H54 (cell line): Measurements from ENCODE around the gene NEMF.
"Not testable (repeated sequence)": the region's sequence is repeated elsewhere in the genome, so short reads cannot be mapped to it uniquely, and the experiment has no call there.

ENCODE experiments used
- DNase-seq: peaks from one replicate; pipeline ENCODE4 v3.0.0; 2011; ENCODE audit warnings: low spot score, mixed read lengths; ENCODE audit not compliant: insufficient read length
- FAIRE-seq: peaks from 3 replicates; lab custom pipeline; 2011; peaks lifted over from hg19 to GRCh38; lab: Jason Lieb, UNC
- POLR2A ChIP-seq: IDR thresholded peaks from 2 replicates; pipeline ENCODE4 v1.6.1; 2011; ENCODE audit warnings: low read depth, mild to moderate bottlenecking, low read length

NEMF gene, protein sequence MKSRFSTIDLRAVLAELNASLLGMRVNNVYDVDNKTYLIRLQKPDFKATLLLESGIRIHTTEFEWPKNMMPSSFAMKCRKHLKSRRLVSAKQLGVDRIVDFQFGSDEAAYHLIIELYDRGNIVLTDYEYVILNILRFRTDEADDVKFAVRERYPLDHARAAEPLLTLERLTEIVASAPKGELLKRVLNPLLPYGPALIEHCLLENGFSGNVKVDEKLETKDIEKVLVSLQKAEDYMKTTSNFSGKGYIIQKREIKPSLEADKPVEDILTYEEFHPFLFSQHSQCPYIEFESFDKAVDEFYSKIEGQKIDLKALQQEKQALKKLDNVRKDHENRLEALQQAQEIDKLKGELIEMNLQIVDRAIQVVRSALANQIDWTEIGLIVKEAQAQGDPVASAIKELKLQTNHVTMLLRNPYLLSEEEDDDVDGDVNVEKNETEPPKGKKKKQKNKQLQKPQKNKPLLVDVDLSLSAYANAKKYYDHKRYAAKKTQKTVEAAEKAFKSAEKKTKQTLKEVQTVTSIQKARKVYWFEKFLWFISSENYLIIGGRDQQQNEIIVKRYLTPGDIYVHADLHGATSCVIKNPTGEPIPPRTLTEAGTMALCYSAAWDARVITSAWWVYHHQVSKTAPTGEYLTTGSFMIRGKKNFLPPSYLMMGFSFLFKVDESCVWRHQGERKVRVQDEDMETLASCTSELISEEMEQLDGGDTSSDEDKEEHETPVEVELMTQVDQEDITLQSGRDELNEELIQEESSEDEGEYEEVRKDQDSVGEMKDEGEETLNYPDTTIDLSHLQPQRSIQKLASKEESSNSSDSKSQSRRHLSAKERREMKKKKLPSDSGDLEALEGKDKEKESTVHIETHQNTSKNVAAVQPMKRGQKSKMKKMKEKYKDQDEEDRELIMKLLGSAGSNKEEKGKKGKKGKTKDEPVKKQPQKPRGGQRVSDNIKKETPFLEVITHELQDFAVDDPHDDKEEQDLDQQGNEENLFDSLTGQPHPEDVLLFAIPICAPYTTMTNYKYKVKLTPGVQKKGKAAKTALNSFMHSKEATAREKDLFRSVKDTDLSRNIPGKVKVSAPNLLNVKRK

GRCh38 chr14:49852301-49853157, at the start of gene NEMF:
NEMF (minus strand) TSS chr14:49852788; CDS start chr14:49852753, 35 bp downstream.
- peak; percentile 67 for TF ChIP-seq POLR2A
- DNase-seq (peak; percentile 42), FAIRE-seq (peak; percentile 70)

- FAIRE-seq (no peak), DNase-seq (no peak)
- TF ChIP-seq POLR2A = no peak
These were observed 48.4 kb upstream of the NEMF start for GRCh38 chr14:49900973-49901372.

- FAIRE-seq (no peak), DNase-seq (no peak)
- no peak for TF ChIP-seq POLR2A
These were observed 45.9 kb upstream of the NEMF start for GRCh38 chr14:49898485-49898884.

GRCh38 chr14:49897965-49898364, 45.4 kb upstream of the NEMF start:
- FAIRE-seq (peak; percentile 45), DNase-seq (no peak)
- TF ChIP-seq POLR2A = no peak

- no peak for DNase-seq
- no peak for FAIRE-seq
- no peak for TF ChIP-seq POLR2A
These were observed 44.8 kb upstream of the NEMF start for GRCh38 chr14:49897414-49897813.

GRCh38 chr14:49896966-49897365, 44.4 kb upstream of the NEMF start:
- FAIRE-seq (peak; percentile 20), DNase-seq (no peak)
- no peak for TF ChIP-seq POLR2A

DNA sequence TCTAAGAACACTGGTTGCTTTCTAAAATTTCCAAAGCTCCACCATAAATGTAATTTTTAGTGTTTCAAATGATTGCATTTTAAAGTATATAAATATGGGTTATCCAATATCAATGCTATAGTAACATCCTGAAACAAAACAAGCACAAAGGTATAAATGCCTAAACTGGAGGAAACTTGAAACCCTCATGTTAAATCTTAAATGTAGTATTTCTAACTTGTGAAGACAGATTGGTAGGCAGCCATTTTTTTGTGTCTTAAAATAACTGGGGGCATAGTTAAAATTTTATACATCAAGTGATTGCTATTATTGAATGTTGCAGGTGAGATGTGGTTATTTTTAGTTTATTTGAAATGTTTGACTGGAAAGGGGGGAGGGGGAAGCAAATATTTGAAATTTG, 43.7 kb upstream of the NEMF start:
- peak; percentile 20 for FAIRE-seq
- DNase-seq = not testable (repeated sequence)

- DNase-seq (no peak), FAIRE-seq (peak; percentile 36)
- no peak for TF ChIP-seq POLR2A
These were observed 42.9 kb upstream of the NEMF start for GRCh38 chr14:49895480-49895879.

DNA sequence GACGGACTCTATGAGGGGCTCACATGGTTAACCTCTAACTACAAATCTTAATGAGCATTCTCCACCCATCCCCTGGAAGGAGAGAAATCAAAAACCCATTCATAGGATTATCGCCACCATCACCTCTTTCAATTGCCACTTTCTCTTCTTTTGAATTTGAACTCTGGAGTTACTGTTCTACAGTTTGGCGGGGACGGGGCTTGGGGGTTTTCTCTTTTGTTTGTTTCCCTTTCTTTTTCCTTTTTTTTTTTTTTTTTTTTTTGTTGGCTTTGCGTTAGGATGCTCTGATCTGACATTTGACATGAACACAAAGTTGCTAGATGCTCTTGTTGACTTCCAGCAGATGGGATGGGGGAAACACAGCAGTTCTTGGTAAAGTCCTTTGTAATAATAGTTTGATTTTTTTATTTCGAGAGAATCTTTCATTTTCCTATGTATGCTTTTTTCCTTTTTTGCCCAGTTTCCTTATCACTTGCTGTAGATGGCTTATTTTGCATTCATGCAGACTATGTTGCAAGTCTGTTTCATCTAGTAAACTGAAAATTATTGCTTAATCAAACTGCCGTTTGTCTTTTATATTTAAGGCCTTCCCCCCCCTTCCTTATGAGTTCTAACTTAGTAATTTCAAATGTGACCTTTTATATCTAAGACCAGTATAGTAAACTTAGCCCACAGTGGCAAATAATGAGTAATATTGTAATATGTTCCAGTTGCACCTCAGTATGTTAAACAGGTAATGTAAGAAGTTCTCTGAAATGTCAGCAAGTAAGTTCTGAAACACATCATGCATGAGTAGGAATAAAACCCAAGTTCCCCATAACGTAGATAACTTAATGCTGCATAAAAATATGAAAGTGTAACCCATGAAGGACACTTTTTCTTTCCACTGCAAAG, 41.9 kb upstream of the NEMF start:
- DNase-seq = not testable (repeated sequence)
- FAIRE-seq = peak; percentile 81

- no peak for TF ChIP-seq POLR2A
- FAIRE-seq (no peak), DNase-seq (no peak)
These were observed 41.0 kb upstream of the NEMF start for GRCh38 chr14:49893309-49894213.

- FAIRE-seq = peak; percentile 72
- DNase-seq = peak; percentile 67
- TF ChIP-seq POLR2A = peak; percentile 47; the same call in 1 of the 2 replicates
These were observed 40.2 kb upstream of the NEMF start, which contains the start of gene ARF6 for GRCh38 chr14:49892636-49893308. ARF6 (plus strand) TSS chr14:49893082; CDS start chr14:49893737, 655 bp downstream.
